Activated naive CD4-positive, alpha-beta T cell treated with anti-CD3 and anti-CD28 coated beads, Interleukin-2, amount 50 U/mL, for 16 hours (primary cell): Measurements from ENCODE around the gene EHHADH.
"Not testable (repeated sequence)": the region's sequence is repeated elsewhere in the genome, so short reads cannot be mapped to it uniquely, and the experiment has no call there.

Experiments used
- DNase-seq: peaks from one replicate; pipeline ENCODE4 v3.0.0-alpha.2; 2020

Gene EHHADH

DNA sequence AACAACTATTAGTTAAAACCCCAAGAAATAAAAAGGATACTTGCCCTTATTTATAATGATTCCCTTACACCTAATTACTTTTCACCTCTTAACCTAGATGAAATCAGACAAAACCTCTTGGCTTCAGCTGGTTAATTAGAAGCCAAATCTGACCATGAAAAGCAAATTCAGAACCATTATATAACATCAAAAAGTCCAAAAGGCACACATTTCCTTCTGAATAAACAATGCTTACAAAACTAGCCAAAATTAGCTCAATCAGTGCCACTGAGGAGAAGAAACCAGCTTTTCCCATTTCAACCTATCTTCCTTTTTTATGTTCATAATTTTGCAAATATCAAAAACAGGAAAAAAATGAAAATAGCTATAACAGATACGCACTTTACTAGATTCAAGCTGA lies 3.2 kb downstream of the EHHADH start:
- no peak for DNase-seq

DNA sequence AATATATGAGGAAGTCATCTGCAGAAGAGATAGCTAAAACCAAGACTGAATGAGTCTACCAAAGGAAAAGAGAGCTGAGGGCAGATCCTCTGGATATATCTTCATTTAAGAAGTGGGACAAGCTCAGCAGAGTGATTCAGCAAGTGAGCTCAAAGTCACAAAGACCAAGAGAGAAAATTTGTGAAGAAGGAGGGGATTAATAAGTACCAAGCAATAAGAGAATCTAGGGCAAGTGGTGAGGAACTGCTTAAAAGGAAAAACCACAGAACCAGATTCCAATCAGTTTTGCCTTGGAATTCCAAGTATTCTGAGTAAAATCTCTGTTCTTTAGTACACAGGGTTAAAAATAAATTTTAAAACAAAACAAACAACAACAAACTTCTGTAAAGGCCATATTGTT lies 3.6 kb downstream of the EHHADH start:
- no peak for DNase-seq

DNA sequence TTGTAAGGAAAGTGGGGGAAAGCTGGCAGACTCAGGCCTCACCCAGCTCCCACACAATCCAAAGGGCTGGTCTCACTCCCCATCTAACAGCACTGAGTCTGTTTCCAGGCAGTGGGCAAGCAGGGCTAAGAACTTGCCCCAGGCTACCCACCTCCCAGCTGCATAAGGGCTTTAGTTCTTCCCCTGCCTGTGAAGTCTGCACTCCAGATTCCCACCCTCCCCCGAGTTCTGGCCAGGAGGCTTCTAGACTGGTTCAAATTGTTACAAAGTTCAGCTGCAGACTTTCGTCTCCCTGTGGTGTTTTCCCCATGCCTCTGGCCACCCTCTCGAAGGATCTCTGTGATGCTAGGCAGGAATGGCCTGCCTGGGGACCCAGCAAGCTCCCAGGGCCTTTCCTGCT lies 11.2 kb downstream of the EHHADH start:
- no peak for DNase-seq

DNA sequence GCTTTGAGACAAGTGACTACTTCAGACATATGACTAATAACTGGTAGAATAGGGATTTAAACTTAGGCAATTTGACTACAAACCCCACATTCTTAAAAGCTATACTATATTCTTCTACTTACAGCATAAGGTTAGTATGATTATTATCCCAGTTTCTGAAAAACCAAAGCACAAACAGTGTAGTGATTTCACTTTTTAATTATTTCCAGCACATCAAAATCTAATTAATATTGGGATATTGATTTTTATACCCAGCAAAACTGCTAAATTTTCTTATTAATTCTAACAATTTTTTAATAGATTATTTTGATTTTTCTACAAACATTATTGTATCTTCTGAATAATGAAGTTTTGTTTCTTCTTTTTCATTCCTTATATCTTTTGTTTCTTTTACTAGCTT lies 16.9 kb downstream of the EHHADH start:
- no peak for DNase-seq

DNA sequence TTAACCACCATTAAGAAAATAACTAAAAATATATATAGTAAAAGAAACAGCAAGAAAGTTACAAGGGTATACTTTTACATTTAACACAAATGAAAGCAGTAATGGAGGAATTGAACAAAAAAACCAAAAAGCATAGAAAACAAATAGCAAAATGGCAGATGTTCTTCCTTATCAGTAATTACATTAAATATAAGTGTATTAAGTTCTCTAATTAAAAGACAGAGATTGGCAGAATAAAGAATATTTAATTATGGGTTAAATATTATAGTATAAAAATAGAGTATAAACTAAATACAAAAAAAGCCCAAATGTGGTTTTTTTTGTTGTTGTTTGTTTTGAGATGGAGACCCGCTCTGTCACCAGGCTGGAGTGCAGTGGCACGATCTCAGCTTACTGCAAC lies 20.5 kb downstream of the EHHADH start:
- DNase-seq, result no peak

DNA sequence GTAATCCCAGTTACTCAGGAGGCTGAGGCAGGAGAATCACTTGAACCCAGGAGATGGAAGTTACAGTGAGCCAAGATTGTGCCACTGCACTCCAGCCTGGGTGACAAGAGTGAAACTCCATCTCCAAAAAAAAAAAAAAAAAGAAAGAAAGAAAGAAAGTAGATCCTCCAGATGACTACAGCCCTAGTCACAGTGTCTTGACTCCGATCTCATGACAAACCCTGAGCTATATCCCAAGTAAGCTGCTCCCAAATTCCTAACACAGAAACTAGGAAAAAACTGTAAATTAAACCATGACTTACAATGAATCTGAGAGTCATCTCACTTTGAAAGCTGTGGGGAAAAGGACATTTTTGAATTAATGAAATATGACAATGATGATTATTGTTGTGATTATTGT lies 27.3 kb downstream of the EHHADH start:
- DNase-seq, result not testable (repeated sequence)

DNA sequence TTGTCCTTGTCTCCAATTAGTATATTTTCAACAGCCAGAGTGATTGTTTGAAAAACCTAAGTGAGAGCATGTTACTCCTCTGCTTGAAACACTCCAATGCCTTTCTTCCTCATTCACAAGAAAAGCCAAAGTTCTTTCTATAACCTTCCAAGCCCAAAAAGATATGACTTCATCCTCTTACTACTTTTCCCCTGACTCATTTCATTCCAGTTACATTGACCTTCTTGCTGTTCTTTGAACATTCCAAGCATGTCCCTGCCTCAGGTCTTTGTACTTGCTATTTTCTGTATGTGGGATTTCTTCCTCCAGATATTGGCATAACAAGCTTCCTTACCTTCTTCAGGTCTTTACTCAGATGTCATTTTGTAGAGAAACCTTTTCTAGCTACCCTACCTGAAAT lies 28.3 kb downstream of the EHHADH start:
- DNase-seq, result no peak

DNA sequence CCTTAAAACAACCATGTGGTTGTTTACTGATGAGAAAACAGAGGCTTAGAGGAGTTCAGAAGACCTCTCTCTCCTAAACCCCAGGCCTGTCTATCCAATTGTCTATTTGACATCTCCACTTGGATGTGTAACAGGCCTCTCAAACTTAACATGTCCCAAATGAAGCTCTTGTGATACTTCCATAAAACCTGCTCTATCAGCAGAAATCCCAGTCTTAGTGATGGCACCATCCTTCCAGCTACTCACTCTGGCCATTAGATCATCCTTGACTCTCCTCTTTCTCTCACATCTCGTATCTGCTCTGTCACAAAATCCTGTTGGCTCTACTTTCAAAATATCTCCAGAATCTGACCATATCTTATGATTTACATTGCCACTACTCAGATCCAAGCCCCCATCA lies 28.8 kb downstream of the EHHADH start:
- DNase-seq, result no peak

DNA sequence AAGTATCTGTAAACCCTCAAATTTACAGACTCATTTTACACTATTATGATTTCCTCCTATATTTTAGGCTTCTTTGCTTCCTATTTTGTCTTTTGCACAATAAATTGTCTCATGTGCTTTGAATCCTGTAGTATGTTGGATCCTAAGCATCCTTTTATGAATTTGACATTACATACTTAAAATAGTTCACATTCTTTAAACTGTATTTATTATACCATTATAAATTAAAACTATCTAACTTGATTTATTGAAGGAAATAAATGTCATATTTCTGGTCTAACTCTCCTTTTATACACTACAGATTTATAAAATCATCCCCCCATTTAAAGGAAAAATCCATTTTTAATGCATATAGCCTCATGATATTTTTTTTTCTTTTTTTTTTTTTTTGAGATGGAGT lies 32.6 kb downstream of the EHHADH start:
- DNase-seq, result no peak

DNA sequence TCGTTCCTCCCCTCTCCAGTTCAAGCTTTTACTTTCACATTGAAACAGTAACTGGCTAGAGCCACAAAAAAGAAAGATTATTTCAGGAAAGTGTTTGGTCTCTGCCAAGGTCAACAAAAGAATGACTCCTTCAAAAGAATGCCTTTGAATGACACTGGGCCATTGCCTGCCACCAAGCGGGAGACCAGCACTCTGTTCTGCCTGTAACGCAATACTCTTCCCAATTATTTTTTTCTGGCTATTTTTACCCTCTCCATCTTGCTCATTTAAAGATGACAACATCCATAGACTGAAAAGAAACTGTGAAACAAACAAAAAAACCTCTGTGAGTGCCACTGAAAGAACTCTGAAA lies 37.3 kb downstream of the EHHADH start:
- DNase-seq, result no peak

DNA sequence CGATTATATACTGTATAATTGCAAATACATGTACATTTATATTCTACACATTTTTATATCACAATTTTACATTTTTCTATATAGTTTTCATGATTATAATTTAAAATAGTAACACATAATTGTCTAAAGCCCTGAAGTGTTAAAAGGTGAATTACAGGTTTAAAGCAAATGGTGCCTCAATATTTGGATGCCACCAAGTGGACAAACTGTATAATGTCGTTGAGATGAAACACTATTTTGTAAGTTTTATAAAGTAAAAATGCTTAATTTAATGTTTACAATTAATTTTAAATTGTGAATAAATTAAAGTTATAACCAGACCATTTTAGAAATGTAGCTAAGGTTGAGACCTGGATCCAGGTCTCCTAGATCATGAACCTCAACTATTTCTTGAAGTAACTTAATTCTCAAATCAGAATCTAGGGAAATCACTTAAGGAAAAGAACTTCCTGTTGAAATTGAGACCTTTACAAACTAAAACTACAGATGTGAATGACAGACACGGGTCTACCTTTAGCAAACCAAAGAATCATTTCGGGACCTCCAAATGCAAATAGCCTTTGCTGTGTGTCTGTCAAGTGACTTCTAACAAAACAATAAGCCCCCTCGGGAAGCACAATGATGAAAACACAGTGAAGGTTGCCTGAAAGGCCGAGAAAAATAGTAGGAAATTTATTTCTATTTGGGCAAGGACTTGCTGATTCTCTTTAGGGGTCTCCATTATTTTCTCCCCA lies 37.8 kb downstream of the EHHADH start:
- no peak for DNase-seq

DNA sequence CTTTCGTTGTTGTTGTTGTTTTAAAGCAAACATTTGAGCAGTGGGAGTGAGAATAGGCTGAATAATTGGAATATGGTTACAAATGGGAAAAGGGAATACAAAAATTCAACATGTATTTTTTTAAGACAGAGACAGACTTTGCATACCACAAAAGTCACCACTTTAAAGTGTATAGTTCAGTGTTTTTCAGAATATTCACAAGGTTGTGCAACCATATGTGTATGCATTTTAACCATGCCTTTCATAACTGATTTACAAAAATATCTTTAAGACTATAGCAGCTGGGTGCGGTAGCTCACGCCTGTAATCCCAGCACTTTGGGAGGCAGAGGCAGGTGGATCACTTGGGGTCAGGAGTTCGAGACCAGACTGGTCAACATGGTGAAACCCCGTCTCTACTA lies 41.3 kb downstream of the EHHADH start:
- DNase-seq, result no peak

DNA sequence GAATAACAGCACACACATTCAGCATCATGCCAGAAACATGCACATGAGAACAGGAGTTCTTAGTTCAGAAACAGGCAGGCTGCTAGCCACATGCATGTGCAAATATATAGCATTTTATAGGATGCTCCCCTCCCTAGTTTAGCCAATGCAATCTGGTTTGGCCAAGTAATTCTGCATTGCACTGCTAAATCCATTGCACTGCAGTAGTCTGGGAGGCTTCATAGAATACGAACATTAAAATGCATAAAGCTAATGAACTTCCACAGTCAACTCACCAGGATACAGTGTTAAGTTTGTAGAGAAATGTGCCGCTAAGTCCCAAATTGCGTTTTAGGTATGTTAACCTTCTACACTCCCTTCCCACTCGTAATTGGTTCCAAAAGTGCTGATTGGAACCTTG lies 41.8 kb downstream of the EHHADH start:
- no peak for DNase-seq

DNA sequence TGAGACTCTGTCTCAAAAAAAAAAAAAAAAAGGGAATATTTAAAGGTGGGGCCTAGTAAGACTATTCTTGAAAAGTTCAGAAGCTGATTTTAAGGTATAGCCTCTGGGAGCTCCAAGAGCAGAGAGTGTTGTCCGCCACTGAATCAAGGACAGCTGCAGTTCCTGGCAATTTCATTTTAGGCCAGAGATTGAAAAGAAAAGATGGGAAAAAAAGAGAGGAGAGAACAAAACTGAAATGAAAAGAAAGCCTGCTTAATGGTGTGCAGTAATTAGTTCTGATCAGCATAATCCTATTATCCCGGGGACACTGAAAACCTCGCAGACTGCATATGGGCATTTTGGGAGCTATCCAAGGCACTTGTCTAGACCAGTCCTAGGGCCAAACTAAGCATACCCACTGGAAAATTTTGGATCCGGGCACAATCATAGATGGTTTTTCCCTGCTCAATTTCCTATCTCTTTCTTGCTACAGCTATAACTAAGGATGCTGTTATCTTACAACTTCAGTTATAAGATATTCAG lies 43.2 kb downstream of the EHHADH start:
- DNase-seq, result no peak

DNA sequence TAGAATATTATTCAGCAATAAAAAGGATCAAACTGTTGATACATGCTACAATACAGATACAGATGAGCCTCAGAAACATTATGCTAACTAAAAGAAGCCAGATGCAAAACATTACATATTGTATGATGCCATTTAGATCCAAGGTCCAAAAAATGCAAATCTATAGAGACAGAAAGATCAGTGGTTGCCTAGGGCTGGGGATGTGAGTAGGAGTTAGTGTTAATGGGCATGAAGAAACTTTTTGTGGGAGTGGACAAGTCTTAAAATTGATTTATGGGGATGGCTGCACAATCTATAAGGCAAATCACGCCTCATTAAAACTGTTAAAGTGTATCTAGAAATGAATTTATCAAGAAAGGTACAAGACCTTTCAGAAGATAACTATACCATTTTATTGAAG lies 45.0 kb downstream of the EHHADH start:
- no peak for DNase-seq

DNA sequence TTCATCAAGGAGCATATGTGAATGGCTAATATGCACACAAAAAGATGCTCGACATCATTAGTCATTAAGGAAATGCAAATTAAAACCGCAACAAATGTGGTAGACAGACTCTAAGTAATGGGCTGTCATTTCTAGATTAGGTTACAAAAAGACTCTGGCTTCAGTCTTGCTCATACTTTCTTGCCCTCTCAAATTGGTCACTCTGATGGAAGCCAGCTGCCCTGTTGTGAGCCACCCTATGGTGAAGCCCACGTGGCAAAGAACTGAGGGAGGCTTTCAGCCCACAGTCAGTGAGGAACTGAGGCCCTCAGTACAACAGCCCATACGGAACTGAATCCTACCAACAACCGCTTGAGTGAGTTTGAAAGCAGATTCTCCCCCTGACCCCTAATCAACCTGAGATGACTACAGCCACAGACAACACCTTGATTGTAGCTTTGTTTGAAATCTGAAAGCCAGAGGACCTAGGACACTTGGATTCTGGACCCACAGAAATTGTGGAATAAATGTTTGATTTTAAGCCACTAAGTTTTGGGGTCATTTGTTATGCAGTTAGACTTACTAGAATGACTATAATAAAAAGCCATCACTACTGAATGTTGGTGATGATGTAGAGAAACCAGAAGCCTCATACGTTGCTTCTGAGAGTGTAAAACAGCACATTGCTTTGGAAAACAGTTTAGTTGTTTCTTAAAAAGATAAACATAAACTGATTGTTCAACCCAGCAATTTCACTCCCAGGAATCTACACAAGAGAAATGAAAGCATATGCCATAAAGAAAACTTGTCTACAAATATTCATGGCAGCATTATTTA lies 45.7 kb downstream of the EHHADH start:
- DNase-seq, result no peak

DNA sequence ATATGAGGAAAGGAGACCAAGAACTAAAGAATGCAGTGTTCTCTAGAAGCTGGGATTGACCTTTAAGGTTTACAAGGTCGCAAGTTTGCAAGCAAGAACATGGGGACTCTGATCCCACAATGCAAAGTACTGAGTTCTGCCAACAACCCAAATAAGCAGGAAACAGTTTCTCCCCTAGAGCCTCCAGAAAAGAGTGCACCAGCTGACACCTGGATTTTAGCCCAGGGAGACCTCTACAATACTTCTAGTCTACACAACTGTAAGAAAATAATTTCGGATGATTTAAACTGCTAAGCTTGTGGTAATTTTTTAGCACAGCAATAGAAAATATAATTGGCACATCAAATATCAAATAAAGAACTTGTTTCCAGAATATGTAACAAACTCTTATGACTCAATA lies 46.4 kb downstream of the EHHADH start:
- DNase-seq, result no peak

DNA sequence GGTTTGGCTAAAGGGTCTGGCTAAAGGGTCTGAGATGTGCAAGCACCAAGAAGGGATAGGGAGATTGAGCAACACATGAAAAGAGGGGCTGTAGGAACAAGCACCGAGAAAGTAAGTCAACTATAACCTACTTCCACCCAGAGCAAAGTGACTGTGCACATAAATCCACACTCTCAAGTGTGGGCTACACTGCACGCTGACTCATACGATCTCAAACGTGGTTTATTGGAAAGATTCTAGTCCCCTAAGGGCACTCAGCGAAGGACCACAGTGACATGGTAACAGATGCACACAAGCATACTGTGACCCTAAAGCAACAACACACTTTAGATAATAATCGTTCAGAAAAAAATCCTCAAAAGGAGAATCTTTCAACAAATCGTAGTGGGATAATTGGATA lies 48.0 kb downstream of the EHHADH start:
- DNase-seq, result no peak

DNA sequence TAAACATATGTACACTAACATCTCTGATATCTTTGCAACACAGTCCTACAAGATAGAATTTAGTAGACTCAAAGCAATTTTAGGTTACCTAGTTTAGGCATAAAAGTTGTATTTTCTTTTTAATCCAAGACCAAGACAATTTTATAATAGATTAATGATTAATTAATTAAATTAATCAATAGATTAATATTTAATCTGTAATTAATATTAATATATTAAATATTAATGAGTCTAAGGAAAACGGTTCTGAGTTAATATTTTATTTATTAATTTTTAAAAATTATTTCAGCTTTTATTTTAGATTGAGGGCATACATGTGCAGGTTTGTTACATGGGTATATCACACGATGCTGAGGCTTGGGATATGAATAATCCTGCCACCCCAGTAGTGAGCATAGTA lies 49.0 kb downstream of the EHHADH start:
- no peak for DNase-seq

DNA sequence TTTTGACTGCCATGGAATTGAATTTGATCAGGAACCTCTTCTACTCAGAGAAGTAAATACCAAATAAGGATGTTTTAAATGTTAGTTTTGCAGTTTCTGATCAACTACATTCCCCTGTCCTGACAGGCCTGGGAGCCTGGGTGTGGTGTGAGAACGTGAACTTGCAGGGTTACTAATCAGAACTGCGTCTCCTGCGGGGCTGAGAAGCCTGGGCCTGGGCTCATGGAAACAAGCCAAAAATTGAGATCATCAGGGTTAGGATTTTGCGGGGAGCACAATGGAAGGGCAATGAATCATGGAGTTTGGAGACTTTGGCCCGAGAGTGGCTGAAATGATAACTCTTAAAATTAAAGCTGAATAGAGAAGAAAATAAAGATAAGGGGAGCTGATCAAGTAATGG lies 53.2 kb downstream of the EHHADH start:
- no peak for DNase-seq

DNA sequence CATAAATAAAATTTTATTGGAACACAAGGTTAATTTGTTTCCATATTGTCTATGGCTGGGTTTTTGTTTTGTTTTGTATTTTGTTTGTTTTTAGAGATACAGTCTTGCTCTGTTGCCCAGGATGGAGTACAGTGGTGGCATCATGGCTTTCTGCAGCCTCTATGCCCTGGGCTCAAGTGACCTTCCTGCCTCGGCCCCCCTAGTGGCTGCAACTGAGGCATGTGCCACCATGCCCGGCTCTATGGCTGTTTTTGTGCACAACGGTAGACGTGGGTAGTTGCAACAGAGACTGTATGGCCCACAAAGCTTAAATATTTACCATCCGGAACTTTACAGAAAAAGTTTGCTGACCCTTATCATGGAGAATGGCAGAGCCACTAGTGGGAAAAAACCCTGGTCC lies 54.2 kb downstream of the EHHADH start:
- no peak for DNase-seq

DNA sequence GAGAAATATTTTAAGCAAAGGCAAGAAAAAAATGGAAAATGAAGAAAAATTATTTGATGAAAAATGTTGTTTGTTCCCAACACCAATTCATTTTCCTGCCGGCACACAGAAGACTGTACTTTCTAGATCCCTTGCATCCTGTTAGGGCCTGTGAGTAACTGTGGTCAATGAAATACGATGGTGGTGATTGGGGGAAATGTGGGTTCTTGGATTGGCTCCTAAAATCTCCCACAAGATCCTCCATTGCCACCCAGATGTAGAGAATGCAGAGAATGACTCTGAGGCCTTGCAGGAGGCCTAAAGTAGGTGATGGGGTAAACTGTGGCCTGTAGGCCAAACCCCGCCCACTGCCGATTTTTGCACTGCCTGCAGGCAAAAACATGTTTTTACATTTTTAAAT lies 54.6 kb downstream of the EHHADH start:
- no peak for DNase-seq

DNA sequence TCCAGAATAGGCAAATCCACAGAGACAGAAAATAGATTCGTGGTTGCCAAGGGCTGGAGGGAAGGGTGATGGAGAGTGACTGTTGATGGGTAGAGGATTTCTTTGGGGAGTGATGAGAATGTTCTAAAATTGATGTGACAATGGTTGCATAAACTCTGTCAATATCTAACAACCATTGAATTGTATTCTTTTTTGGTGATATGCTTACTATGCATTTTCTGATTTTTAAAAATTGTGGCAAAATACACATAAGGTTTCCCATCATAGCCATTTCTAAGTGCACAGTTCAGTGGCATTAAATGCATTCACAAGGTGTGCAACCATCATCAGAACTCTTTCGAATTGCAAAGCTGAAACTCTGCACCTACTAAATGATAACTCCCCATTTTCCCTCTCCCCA lies 56.8 kb downstream of the EHHADH start:
- DNase-seq, result no peak

DNA sequence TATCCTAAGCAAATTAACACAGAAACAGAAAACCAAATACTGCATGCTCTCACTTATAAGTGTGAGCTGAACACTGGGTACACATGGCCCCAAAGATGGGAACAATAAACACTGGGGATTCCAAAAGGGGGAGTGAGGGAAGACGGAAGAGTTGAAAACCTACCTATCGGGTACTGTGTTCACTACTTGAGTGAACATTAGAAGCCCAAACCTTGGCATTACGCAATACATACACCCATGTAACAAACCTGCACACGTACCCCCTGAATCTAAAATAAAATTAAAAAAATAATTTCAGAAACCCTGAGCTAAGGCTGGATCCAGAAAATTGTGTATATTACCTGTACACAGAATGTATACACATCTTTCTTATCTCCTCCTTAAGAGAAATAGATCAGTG lies 58.2 kb downstream of the EHHADH start:
- DNase-seq, result no peak

DNA sequence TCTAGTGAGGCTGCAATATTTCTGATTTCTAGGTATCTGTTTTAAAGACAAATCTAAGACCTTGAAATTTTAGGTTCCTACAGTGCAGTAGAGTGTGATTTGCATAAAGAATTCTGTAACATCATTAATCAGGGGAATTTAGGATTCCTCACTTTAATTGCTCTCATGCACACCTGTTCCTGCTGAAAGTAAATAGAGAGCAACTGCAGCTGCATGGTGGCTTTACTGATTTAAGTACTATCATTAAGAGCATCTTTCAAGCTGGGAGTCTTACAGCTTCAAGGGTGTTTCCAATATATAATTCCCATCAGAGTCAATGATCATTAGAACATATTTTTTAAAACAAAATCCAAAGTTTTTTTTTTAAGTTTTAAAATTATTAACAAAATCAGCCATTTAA lies 65.0 kb downstream of the EHHADH start:
- DNase-seq, result no peak
